ENCODE data around the gene DIS3L2.

DIS3L2 gene

GRCh38 chr2:232124309-232124708 lies 162.8 kb downstream of the DIS3L2 start:
- no peak for TF ChIP-seq CTCF (IDR thresholded peaks at IDR 0.05; ENCODE audit: control extremely low read depth, extremely low read depth, low read depth, missing control alignments)
- ChIA-PET CTCF (no interaction called here), POLR2A (no interaction called here)
- no peak for DNase-seq (ENCODE audit: extremely low spot score)

DNA sequence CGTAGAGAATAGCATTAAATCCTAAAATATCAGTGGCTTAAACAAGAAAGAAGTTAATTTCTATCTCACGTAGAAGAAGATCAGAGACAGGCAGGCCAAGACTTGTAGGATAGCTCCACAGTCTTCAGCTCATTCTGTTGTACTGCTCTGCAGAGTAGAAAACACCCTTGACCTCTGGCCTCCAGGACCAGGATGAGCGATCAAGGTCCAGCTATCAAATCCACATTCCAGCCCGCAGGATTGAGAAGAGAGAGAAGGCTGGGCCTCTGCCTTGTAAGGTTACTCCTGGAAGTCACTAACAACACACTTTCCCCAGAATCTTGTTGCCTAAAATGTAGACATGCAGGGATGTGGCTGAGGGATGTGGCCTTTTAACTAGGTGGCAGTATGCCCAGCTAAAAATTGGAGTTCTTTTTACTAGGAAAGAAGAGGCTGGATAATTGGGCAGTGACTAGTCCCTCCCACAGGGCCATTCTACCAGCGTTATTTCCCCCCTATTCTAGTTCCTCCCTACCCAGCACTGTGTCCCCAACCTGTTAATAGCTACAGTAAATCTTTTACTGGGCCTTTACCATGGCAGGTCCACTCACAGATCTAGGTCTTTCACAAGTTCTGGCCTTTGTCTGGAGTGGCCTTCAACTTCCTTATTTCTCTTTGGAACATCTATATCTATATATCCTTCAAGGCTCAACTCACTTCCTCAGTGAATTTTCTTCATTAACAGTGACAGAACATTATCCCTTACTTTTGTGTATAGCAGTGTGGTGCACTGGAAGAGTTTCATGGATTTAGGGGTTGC lies 165.0 kb downstream of the DIS3L2 start:
- ChIA-PET CTCF (interaction anchor here (0.7 to 3.1 kb wide), 12 partner anchors 9 to 164 kb away, joined by 3 to 18 read pairs (median 4); no protein-coding TSS in a partner anchor), POLR2A (no interaction called here)
- DNase-seq (ENCODE audit: extremely low spot score): no peak
- no peak for TF ChIP-seq CTCF (IDR thresholded peaks at IDR 0.05; ENCODE audit: control extremely low read depth, extremely low read depth, low read depth, missing control alignments)

- ChIA-PET CTCF (no interaction called here), POLR2A (no interaction called here)
- TF ChIP-seq CTCF (IDR thresholded peaks at IDR 0.05; ENCODE audit: control extremely low read depth, extremely low read depth, low read depth, missing control alignments): no peak
- DNase-seq (ENCODE audit: extremely low spot score): no peak
Observed at GRCh38 chr2:232129483-232129882, 168.0 kb downstream of the DIS3L2 start.

DNA sequence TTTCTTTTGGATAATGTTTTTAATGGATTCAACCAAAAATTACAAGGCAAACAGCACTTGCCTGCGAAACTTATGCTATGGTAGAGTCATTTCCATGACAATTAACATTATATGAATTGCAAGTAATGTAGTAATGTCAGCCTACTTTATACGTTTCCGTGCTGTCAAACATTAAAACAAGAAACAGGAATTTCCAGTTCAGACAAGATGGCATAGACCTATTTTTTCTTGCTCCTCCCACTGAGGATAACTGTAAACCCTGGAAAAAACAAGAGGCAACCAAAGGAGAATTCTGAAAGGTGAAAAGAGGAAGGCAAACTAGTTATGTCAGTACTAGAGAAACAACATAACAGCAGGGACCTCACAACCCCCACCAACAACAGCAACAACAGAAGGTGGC lies 170.7 kb downstream of the DIS3L2 start:
- CTCF ChIA-PET: interaction anchor here (1.2 to 2.4 kb wide), 3 partner anchors 8 to 161 kb away, joined by 3 to 5 read pairs (median 3); no protein-coding TSS in a partner anchor
- TF ChIP-seq CTCF (IDR thresholded peaks at IDR 0.05; ENCODE audit: control extremely low read depth, extremely low read depth, low read depth, missing control alignments): no peak
- DNase-seq (ENCODE audit: extremely low spot score): no peak
- POLR2A ChIA-PET: no interaction called here

DNA sequence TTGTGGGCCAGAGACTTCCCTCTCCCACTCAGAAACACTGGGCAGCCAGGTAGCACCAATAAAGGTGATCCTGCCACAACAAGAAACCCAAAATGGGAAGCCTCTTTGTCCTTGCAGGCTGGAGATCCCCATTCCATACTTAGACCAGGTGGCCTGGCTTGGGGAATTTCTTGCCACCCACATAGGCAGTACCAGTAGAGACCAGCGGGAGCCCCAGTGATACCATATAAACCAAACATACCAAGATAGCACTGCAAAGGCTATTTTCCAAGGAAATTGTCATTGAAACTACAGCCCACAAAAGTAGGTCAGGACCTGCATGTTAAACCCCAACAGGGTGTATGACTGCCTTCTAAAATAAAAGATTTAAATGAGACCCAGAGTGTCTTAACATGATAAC lies 171.6 kb downstream of the DIS3L2 start:
- DNase-seq (ENCODE audit: extremely low spot score): no peak
- CTCF ChIA-PET: no interaction called here

GRCh38 chr2:232134939-232135338 lies 173.4 kb downstream of the DIS3L2 start:
- CTCF ChIA-PET: no interaction called here
- no peak for TF ChIP-seq CTCF (IDR thresholded peaks at IDR 0.05; ENCODE audit: control extremely low read depth, extremely low read depth, low read depth, missing control alignments)
- POLR2A ChIA-PET: no interaction called here
- DNase-seq (ENCODE audit: extremely low spot score): no peak

More for the DNA sequence above, 171.6 kb downstream of the DIS3L2 start:
- POLR2A ChIA-PET: no interaction called here
- TF ChIP-seq CTCF (IDR thresholded peaks at IDR 0.05; ENCODE audit: control extremely low read depth, extremely low read depth, low read depth, missing control alignments): peak; percentile 8
